ENCODE results near the gene PSMA6. TPM values are rescaled to one million over a fixed set of nuclear protein-coding genes. Genes with fewer than 3 reads are reported as not detected.

PSMA6 gene
- total and polyA plus RNA-seq, 2 of the 13 experiments (the other 11 are each of a cell fraction or from before 2014, with no cell fraction given): 525 to 1,109 TPM

DNA sequence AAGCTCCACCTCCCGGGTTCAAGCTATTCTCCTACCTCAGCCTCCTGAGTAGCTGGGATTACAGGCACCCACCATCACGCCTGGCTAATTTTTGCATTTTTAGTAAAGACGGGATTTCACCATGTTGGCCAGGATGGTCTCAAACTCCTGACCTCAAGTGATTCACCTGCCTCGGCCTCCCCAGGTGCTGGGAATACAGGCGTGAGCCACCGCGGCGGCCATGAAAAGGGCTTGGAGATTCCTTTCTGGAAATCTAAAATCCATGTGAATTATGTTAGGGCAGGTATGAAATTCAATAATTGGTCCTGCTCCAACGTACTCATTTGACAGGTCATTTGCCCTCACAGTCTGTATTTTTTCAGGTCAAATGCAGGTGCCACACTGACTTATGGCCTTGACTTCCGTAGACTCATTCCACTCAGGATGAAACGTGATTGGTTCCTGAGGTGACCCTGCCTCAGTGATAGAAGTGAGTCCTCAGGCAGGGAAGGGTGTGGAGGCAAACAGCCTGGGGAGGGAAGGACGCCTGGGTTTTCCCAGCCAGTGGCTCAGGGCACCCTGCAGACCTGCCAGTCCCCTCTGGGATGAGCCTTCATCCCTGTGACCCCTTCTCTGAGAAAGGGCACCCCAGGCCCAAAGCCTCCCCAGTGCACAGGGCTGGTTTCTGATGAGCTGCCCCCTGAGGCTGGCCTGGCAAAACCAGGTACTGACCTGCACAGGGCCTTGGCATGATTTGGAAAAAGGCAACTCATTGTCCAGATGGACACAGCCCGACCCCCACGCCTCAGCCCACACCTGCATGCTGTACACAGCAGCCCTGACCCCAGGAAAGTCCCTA, 48.7 kb downstream of the PSMA6 start (continued):
- TF ChIP-seq KDM4B (CRISPR knock-in tag; IDR thresholded peaks at IDR 0.05) (no peak), BORCS8-MEF2B (CRISPR knock-in tag; IDR thresholded peaks at IDR 0.05) (no peak), ZNF354B (CRISPR knock-in tag; IDR thresholded peaks at IDR 0.05) (0 out of 2 replicates have a peak, but pooled peaks have one; percentile 25), NPAS2 (CRISPR knock-in tag; IDR thresholded peaks at IDR 0.05; ENCODE audit: borderline replicate concordance) (no peak), NR2F6 (IDR thresholded peaks at IDR 0.05) (no peak), NR2F6 (CRISPR knock-in tag; IDR thresholded peaks at IDR 0.05) (no peak), FOXO4 (CRISPR knock-in tag; conservative IDR thresholded peaks at IDR 0.05) (no peak), DPF2 (CRISPR knock-in tag; IDR thresholded peaks at IDR 0.05; ENCODE audit: borderline replicate concordance, low read depth) (no peak), ZNF7 (CRISPR knock-in tag; IDR thresholded peaks at IDR 0.05) (no peak), NFYB (CRISPR knock-in tag; IDR thresholded peaks at IDR 0.05) (0 out of 2 replicates have a peak, but pooled peaks have one; percentile 11), FOXO1 (CRISPR knock-in tag; IDR thresholded peaks at IDR 0.05) (no peak), ZNF513 (CRISPR knock-in tag; conservative IDR thresholded peaks at IDR 0.05) (0 out of 2 replicates have a peak, but pooled peaks have one; percentile 37), E2F1 (CRISPR knock-in tag; IDR thresholded peaks at IDR 0.05) (no peak), ZFP41 (CRISPR knock-in tag; IDR thresholded peaks at IDR 0.05; ENCODE audit: borderline replicate concordance) (peak; percentile 79; the same call in 1 of the 2 replicates), IKZF4 (CRISPR knock-in tag; IDR thresholded peaks at IDR 0.05; ENCODE audit: borderline replicate concordance, low read depth, not compliant biosample characterization) (peak; percentile 15), ZNF44 (CRISPR knock-in tag; IDR thresholded peaks at IDR 0.05) (no peak), ZKSCAN8 (CRISPR knock-in tag; IDR thresholded peaks at IDR 0.05; ENCODE audit: borderline replicate concordance) (no peak)
- TF ChIP-seq, protein P1, sequence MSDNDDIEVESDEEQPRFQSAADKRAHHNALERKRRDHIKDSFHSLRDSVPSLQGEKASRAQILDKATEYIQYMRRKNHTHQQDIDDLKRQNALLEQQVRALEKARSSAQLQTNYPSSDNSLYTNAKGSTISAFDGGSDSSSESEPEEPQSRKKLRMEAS (IDR thresholded peaks at IDR 0.05): no peak
- TF ChIP-seq, protein P2, sequence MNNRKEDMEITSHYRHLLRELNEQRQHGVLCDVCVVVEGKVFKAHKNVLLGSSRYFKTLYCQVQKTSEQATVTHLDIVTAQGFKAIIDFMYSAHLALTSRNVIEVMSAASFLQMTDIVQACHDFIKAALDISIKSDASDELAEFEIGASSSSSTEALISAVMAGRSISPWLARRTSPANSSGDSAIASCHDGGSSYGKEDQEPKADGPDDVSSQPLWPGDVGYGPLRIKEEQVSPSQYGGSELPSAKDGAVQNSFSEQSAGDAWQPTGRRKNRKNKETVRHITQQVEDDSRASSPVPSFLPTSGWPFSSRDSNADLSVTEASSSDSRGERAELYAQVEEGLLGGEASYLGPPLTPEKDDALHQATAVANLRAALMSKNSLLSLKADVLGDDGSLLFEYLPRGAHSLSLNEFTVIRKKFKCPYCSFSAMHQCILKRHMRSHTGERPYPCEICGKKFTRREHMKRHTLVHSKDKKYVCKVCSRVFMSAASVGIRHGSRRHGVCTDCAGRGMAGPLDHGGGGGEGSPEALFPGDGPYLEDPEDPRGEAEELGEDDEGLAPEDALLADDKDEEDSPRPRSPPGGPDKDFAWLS (CRISPR knock-in tag; IDR thresholded peaks at IDR 0.05; ENCODE audit: borderline replicate concordance): no peak
- TF ChIP-seq, protein P3, sequence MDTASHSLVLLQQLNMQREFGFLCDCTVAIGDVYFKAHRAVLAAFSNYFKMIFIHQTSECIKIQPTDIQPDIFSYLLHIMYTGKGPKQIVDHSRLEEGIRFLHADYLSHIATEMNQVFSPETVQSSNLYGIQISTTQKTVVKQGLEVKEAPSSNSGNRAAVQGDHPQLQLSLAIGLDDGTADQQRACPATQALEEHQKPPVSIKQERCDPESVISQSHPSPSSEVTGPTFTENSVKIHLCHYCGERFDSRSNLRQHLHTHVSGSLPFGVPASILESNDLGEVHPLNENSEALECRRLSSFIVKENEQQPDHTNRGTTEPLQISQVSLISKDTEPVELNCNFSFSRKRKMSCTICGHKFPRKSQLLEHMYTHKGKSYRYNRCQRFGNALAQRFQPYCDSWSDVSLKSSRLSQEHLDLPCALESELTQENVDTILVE (CRISPR knock-in tag; IDR thresholded peaks at IDR 0.05): no peak
- TF ChIP-seq, protein P4, sequence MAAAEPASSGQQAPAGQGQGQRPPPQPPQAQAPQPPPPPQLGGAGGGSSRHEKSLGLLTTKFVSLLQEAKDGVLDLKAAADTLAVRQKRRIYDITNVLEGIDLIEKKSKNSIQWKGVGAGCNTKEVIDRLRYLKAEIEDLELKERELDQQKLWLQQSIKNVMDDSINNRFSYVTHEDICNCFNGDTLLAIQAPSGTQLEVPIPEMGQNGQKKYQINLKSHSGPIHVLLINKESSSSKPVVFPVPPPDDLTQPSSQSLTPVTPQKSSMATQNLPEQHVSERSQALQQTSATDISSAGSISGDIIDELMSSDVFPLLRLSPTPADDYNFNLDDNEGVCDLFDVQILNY (CRISPR knock-in tag; conservative IDR thresholded peaks at IDR 0.05): peak; percentile 47; the same call in 1 of the 2 replicates
